Measurements from ENCODE around the gene SOBP.

DNA sequence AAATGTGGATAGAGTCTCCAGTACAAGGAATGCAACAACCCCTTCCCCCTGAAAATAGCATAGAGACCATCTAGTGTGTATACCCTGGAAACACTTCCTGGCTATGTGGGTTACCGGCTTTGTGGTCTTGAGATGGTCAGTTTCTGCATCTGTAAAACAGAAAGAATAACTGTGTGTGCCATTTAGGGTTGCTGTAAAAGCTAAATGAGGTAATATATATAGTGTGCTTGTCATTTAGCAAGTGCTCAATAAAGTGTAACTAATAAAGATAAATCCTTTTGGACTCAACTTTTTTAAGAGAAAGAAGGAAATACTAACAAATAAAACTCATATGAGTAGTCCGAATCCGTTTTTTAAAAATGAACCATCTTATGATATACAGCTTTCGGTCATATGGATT is 109.1 kb downstream of the SOBP start:
- TF ChIP-seq GATA2 (IDR thresholded peaks at IDR 0.05; ENCODE audit: low read depth, low read length) (no peak), GATA3 (IDR thresholded peaks at IDR 0.05; ENCODE audit: low read depth, low read length) (no peak)

All from SH-SY5Y (cell line).